Glutamatergic neuron (in vitro differentiated cells): ENCODE results near the gene ZBTB6. TPM values are rescaled to one million over a fixed set of nuclear protein-coding genes. Genes with fewer than 3 reads are reported as not detected.
A peak's percentile ranks its signal among the peaks of the same experiment; 100 is the strongest.
"Not testable (repeated sequence)": the region's sequence is repeated elsewhere in the genome, so short reads cannot be mapped to it uniquely, and the experiment has no call there.

Source experiments
- DNase-seq: peaks from one replicate; pipeline ENCODE4 v3.0.0; 2022
- H3K27ac Mint-ChIP-seq: one replicate; pipeline ENCODE4 v1.8.0; 2020; ENCODE audit warnings: mild to moderate bottlenecking, mixed read lengths, inconsistent platforms; ENCODE audit not compliant: unreplicated experiment
- H3K27me3 Mint-ChIP-seq: one replicate; pipeline ENCODE4 v1.8.0; 2020; ENCODE audit warnings: mild to moderate bottlenecking, moderate library complexity, mixed read lengths, inconsistent platforms; ENCODE audit not compliant: unreplicated experiment
- H3K36me3 Mint-ChIP-seq: one replicate; pipeline ENCODE4 v1.8.0; 2020; ENCODE audit warnings: mild to moderate bottlenecking, mixed read lengths, inconsistent platforms; ENCODE audit not compliant: unreplicated experiment
- H3K4me1 Mint-ChIP-seq: one replicate; pipeline ENCODE4 v1.8.0; 2020; ENCODE audit warnings: mild to moderate bottlenecking, low read depth, mixed read lengths, inconsistent platforms; ENCODE audit not compliant: unreplicated experiment
- H3K4me3 Mint-ChIP-seq: one replicate; pipeline ENCODE4 v1.8.0; 2020; ENCODE audit warnings: mild to moderate bottlenecking, mixed read lengths, inconsistent platforms; ENCODE audit not compliant: unreplicated experiment
- H3K9me3 Mint-ChIP-seq: one replicate; pipeline ENCODE4 v1.8.0; 2020; ENCODE audit warnings: mild to moderate bottlenecking, moderate library complexity, mixed read lengths, inconsistent platforms; ENCODE audit not compliant: unreplicated experiment
- total RNA-seq: library from RNA; stranded (reverse); fragmentation: NEBNext Ultra II Directional; extraction: Animal tissue kit (Norgen Biotek cat#: 25700); gene quantifications from one replicate; pipeline ENCODE4 v1.2.1, GENCODE V29; 2021; ENCODE audit not compliant: unreplicated experiment
- TF ChIP-seq, protein P1 (sequence below): fragments of 200-600 bp; sonication (generic); IDR thresholded peaks from one replicate; pipeline ENCODE4 v1.5.0; 2021; ENCODE audit not compliant: partially characterized antibody, unreplicated experiment

ZBTB6 gene
- total RNA-seq, 1 donor from 2014 or later: 10.2 TPM

GRCh38 chr9:122922713-122923112 is 9.6 kb upstream of the ZBTB6 start:
- no peaks in the 10 kb centered on the region for H3K36me3 Mint-ChIP-seq
- DNase-seq: no peak
- peaks cover 2% of the 10 kb centered on the region for H3K9me3 Mint-ChIP-seq
- TF ChIP-seq, protein P1, sequence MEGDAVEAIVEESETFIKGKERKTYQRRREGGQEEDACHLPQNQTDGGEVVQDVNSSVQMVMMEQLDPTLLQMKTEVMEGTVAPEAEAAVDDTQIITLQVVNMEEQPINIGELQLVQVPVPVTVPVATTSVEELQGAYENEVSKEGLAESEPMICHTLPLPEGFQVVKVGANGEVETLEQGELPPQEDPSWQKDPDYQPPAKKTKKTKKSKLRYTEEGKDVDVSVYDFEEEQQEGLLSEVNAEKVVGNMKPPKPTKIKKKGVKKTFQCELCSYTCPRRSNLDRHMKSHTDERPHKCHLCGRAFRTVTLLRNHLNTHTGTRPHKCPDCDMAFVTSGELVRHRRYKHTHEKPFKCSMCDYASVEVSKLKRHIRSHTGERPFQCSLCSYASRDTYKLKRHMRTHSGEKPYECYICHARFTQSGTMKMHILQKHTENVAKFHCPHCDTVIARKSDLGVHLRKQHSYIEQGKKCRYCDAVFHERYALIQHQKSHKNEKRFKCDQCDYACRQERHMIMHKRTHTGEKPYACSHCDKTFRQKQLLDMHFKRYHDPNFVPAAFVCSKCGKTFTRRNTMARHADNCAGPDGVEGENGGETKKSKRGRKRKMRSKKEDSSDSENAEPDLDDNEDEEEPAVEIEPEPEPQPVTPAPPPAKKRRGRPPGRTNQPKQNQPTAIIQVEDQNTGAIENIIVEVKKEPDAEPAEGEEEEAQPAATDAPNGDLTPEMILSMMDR: no peak
- no peaks in the 10 kb centered on the region for H3K27me3 Mint-ChIP-seq
- H3K4me3 Mint-ChIP-seq: no peak overlapping the region
- H3K27ac Mint-ChIP-seq: no peak overlapping the region
- no peaks in the 10 kb centered on the region for H3K4me1 Mint-ChIP-seq

- TF ChIP-seq, protein P1: no peak
Measured at GRCh38 chr9:122918310-122918709, 5.2 kb upstream of the ZBTB6 start.

GRCh38 chr9:122912671-122912963 is 506 bp downstream of the ZBTB6 start:
- Mint-ChIP-seq H3K36me3 (no peaks in the 10 kb centered on the region), H3K4me1 (peaks cover 12% of the 10 kb centered on the region), H3K27me3 (peaks cover 3% of the 10 kb centered on the region), H3K9me3 (peaks cover 5% of the 10 kb centered on the region), H3K27ac (peak overlapping the region; percentile 98), H3K4me3 (peak overlapping the region; percentile 96)
- TF ChIP-seq, protein P1: no peak
- no peak for DNase-seq

More at GRCh38 chr9:122918310-122918709, 5.2 kb upstream of the ZBTB6 start:
- no peak overlapping the region for H3K4me3 Mint-ChIP-seq
- H3K4me1 Mint-ChIP-seq: no peaks in the 10 kb centered on the region
- no peak overlapping the region for H3K27ac Mint-ChIP-seq
- no peaks in the 10 kb centered on the region for H3K36me3 Mint-ChIP-seq
- H3K27me3 Mint-ChIP-seq: peaks cover 3% of the 10 kb centered on the region
- peaks cover 5% of the 10 kb centered on the region for H3K9me3 Mint-ChIP-seq
- no peak for DNase-seq

- not testable (repeated sequence) for H3K36me3 Mint-ChIP-seq, H3K4me1 Mint-ChIP-seq, H3K9me3 Mint-ChIP-seq, H3K27me3 Mint-ChIP-seq, H3K27ac Mint-ChIP-seq, DNase-seq
- H3K4me3 Mint-ChIP-seq: peak overlapping the region; percentile 42
Measured at GRCh38 chr9:122906122-122906521, 7.0 kb downstream of the ZBTB6 start.

- Mint-ChIP-seq H3K9me3 (peaks cover 9% of the 10 kb centered on the region), H3K36me3 (no peaks in the 10 kb centered on the region), H3K4me1 (peaks cover 4% of the 10 kb centered on the region), H3K27me3 (peaks cover 6% of the 10 kb centered on the region), H3K4me3 (peak within 1 kb of the TSS; percentile 95), H3K27ac (peak within 1 kb of the TSS; percentile 95)
- DNase-seq: peak; percentile 98
- TF ChIP-seq, protein P1: no peak
Measured at GRCh38 chr9:122904823-122905710, 8.1 kb downstream of the ZBTB6 start, which contains the start of gene RC3H2. TSS of gene RC3H2 (minus strand) at chr9:122905359. CDS start at chr9:122897509, 7,850 bp downstream.
